AG10803 (cell line): Measurements from ENCODE around the gene SRGAP1.

Experiments
- DNase-seq: peaks from one replicate; pipeline ENCODE4 v3.0.0; 2010; ENCODE audit warnings: low read depth
- H3K4me3 ChIP-seq: 2 replicates; pipeline ENCODE4 v1.5.1; 2011; ENCODE audit warnings: mild to moderate bottlenecking, low read length, control low read depth
- TF ChIP-seq, protein P1 (sequence below): conservative IDR thresholded peaks from 2 replicates; pipeline ENCODE4 v1.5.1; 2011; ENCODE audit warnings: mild to moderate bottlenecking, low read length, control low read depth, inconsistent platforms

The SRGAP1 gene

GRCh38 chr12:63885401-63885800, 40.9 kb downstream of the SRGAP1 start:
- TF ChIP-seq, protein P1, sequence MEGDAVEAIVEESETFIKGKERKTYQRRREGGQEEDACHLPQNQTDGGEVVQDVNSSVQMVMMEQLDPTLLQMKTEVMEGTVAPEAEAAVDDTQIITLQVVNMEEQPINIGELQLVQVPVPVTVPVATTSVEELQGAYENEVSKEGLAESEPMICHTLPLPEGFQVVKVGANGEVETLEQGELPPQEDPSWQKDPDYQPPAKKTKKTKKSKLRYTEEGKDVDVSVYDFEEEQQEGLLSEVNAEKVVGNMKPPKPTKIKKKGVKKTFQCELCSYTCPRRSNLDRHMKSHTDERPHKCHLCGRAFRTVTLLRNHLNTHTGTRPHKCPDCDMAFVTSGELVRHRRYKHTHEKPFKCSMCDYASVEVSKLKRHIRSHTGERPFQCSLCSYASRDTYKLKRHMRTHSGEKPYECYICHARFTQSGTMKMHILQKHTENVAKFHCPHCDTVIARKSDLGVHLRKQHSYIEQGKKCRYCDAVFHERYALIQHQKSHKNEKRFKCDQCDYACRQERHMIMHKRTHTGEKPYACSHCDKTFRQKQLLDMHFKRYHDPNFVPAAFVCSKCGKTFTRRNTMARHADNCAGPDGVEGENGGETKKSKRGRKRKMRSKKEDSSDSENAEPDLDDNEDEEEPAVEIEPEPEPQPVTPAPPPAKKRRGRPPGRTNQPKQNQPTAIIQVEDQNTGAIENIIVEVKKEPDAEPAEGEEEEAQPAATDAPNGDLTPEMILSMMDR, result no peak
- no peak for DNase-seq
- no peak overlapping the region for H3K4me3 ChIP-seq

- DNase-seq, result peak; percentile 60
- TF ChIP-seq, protein P1, result no peak
- no peak overlapping the region for H3K4me3 ChIP-seq
Observed at GRCh38 chr12:63888908-63889635, 44.6 kb downstream of the SRGAP1 start.

DNA sequence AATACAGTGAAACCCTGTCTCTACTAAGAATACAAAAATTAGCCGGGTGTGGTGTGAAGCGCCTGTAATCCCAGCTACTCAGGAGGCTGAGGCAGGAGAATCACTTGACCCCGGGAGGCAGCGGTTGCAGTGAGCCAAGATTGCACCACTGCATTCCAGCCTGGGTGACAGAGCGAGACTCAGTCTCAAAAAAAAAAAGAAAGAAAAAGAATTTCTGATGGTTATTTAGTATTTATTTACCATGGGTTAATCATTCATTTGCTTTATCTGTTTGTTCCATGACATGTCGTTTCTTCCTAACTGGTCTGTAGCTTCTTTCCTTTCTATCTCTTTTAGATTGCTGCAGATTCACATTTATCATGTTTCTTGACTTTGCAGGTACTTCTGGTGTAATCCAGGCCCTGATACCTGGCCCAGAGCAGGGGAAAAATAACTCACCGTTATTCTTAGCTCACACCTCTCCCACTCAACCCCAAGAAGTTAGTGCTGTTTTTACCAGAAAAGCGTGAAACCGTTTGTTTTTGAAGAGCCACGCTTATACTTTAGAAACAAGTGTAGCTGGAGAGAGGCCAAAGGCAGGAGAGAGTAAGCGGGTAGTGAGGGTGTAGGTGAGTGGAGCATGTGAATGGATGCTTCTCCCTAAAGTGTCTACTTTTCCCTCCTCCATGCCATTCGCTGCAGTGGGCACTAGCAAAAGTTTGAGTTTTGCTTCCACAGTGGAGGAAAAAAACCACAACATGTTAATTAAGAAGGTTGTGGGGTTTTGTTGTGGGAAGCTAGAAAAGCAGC, 45.4 kb downstream of the SRGAP1 start:
- H3K4me3 ChIP-seq, result no peak overlapping the region
- DNase-seq, result no peak
- TF ChIP-seq, protein P1, result no peak

- TF ChIP-seq, protein P1, result no peak
- DNase-seq, result no peak
- no peak overlapping the region for H3K4me3 ChIP-seq
Observed at GRCh38 chr12:63893170-63893569, 48.7 kb downstream of the SRGAP1 start.

DNA sequence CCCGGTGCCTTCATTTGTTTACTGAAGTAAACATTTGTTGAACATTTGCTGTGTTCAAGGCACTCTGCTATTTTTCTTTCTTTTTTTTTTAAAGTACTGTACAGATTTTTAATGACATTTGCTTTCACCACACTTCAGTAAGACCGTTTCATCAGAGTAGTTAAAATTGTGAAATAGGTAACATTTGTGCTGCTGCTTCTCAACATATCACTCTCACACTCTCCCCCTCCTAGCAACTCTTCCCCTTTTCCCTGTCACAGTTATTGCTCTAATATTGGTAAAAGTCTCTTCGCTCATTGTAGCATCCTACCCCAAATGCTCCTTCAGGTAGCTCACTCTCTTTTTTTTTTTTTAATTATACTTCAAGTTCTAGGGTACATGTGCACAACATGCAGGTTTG, 49.6 kb downstream of the SRGAP1 start:
- no peak overlapping the region for H3K4me3 ChIP-seq
- DNase-seq, result peak; percentile 40
- TF ChIP-seq, protein P1, result no peak

GRCh38 chr12:63895841-63896240, 51.3 kb downstream of the SRGAP1 start:
- DNase-seq, result no peak
- TF ChIP-seq, protein P1, result no peak

DNA sequence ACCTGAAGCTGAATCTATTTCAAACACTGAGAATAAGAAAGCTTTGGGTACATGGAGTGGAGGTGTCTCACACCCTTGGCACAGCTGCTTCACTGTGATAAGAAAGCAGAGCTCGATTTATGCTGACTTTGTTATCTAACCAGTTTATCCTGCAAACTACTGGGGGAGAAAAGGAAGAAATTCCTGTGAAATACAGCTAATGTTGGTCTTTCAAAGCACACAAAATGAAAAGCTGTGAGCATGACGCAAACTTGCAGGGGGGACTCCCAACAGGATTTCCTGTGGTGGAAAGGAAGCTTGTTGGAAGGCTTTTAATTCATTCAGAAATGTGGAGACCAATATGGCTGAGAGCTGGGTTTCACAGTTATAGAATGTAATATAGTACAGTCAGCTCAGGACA, 53.4 kb downstream of the SRGAP1 start:
- no peak for DNase-seq
- TF ChIP-seq, protein P1, result no peak
- no peak overlapping the region for H3K4me3 ChIP-seq

More at GRCh38 chr12:63895841-63896240, 51.3 kb downstream of the SRGAP1 start:
- H3K4me3 ChIP-seq, result no peak overlapping the region
